Fibroblast of peridontal ligament (primary cell): ENCODE results near the gene GTF3C1.
A peak's percentile ranks its signal among the peaks of the same experiment; 100 is the strongest.
"Not testable (repeated sequence)": the region's sequence is repeated elsewhere in the genome, so short reads cannot be mapped to it uniquely, and the experiment has no call there.

Source experiments
- DNase-seq: peaks from one replicate; pipeline ENCODE4 v3.0.0-alpha.2; 2010; ENCODE audit errors: extremely low read depth

GTF3C1 gene

GRCh38 chr16:27549746-27550581 lies at the start of gene GTF3C1, which contains the start of gene KATNIP:
Gene GTF3C1 (minus strand): TSS chr16:27549913. CDS start chr16:27549890, 23 bp downstream.
Gene KATNIP (plus strand): TSS chr16:27550144. CDS start chr16:27550171, 27 bp downstream.
- DNase-seq = peak; percentile 97

- no peak for DNase-seq
Observed at GRCh38 chr16:27598931-27599565, 49.3 kb upstream of the GTF3C1 start.

GRCh38 chr16:27598220-27598619 lies 48.5 kb upstream of the GTF3C1 start:
- DNase-seq = no peak

- no peak for DNase-seq
Observed at GRCh38 chr16:27597361-27597760, 47.6 kb upstream of the GTF3C1 start.

GRCh38 chr16:27596411-27596810 lies 46.7 kb upstream of the GTF3C1 start:
- no peak for DNase-seq

- no peak for DNase-seq
Observed at GRCh38 chr16:27595993-27596392, 46.3 kb upstream of the GTF3C1 start.

- no peak for DNase-seq
Observed at GRCh38 chr16:27595475-27595874, 45.8 kb upstream of the GTF3C1 start.

- no peak for DNase-seq
Observed at GRCh38 chr16:27591837-27592236, 42.1 kb upstream of the GTF3C1 start.

GRCh38 chr16:27588057-27588456 lies 38.3 kb upstream of the GTF3C1 start:
- no peak for DNase-seq

- DNase-seq = no peak
Observed at GRCh38 chr16:27586711-27587110, 37.0 kb upstream of the GTF3C1 start.

GRCh38 chr16:27585200-27585599 lies 35.5 kb upstream of the GTF3C1 start:
- DNase-seq = no peak

- no peak for DNase-seq
Observed at GRCh38 chr16:27583634-27584033, 33.9 kb upstream of the GTF3C1 start.

GRCh38 chr16:27582883-27583282 lies 33.2 kb upstream of the GTF3C1 start:
- no peak for DNase-seq

- peak; percentile 43 for DNase-seq
Observed at GRCh38 chr16:27579087-27579980, 29.6 kb upstream of the GTF3C1 start.

GRCh38 chr16:27576729-27577128 lies 27.0 kb upstream of the GTF3C1 start:
- no peak for DNase-seq

- peak; percentile 36 for DNase-seq
Observed at GRCh38 chr16:27572711-27573110, 23.0 kb upstream of the GTF3C1 start.

- DNase-seq = no peak
Observed at GRCh38 chr16:27571433-27572326, 22.0 kb upstream of the GTF3C1 start.

GRCh38 chr16:27570986-27571385 lies 21.3 kb upstream of the GTF3C1 start:
- not testable (repeated sequence) for DNase-seq

GRCh38 chr16:27568077-27568476 lies 18.4 kb upstream of the GTF3C1 start:
- no peak for DNase-seq

GRCh38 chr16:27566417-27566816 lies 16.7 kb upstream of the GTF3C1 start:
- DNase-seq = no peak

GRCh38 chr16:27564224-27564623 lies 14.5 kb upstream of the GTF3C1 start:
- no peak for DNase-seq
